LNCAP (cell line): ENCODE measurements around the gene ATR.

Source experiments
- CTCF ChIP-seq: fragments of 450-650 bp; IDR thresholded peaks from 2 replicates; pipeline ENCODE4 v1.5.1; 2017; ENCODE audit warnings: mild to moderate bottlenecking

ATR gene

GRCh38 chr3:142429582-142429981 lies 149.0 kb downstream of the ATR start:
- TF ChIP-seq CTCF = no peak

- no peak for TF ChIP-seq CTCF
Measured at GRCh38 chr3:142424754-142425153, 153.8 kb downstream of the ATR start.

- no peak for TF ChIP-seq CTCF
Measured at GRCh38 chr3:142418926-142419592, 159.5 kb downstream of the ATR start.

GRCh38 chr3:142417302-142417701 lies 161.2 kb downstream of the ATR start:
- TF ChIP-seq CTCF = no peak
